PC-3 (cell line): ENCODE data around the gene COMT. TPM values are rescaled to one million over a fixed set of nuclear protein-coding genes. Genes with fewer than 3 reads are reported as not detected.

Source experiments
- ATAC-seq: fragments of 200-7000 bp; cut with Tn5 transposase; 2 replicates; pipeline ENCODE4 v1.9.1; 2020; ENCODE audit warnings: mild to moderate bottlenecking, moderate library complexity
- BruUV-seq: library from RNA; stranded (reverse); fragments of 400-500 nt; replicated peaks from 2 replicates; lab custom pipeline; 2021; lab: Mats Ljungman, UMichigan
- CTCF ChIA-PET: fragments of 300-600 bp; sonication (Branson Sonifier 250); formaldehyde crosslinking; loops from one replicate; lab custom pipeline; 2022; ENCODE audit warnings: antibody characterized with exemption; lab: Charles Lee
- POLR2A ChIA-PET: fragments of 300-600 bp; sonication (Branson Sonifier 250); formaldehyde crosslinking; loops from one replicate; lab custom pipeline; 2022; ENCODE audit warnings: antibody characterized with exemption; ENCODE audit not compliant: unreplicated experiment; lab: Charles Lee
- DNase-seq: peaks from one replicate; pipeline ENCODE4 v3.0.0-alpha.2; 2015
- H2AFZ ChIP-seq: fragments of 300-600 bp; sonication (generic); 2 replicates; pipeline ENCODE4 v1.6.0; 2016; ENCODE audit warnings: antibody characterized with exemption, low read length
- H3F3A ChIP-seq: fragments of 300-600 bp; sonication (generic); one replicate; pipeline ENCODE4 v1.6.0; 2017; ENCODE audit warnings: antibody characterized with exemption, low read length, control low read depth, mild to moderate bottlenecking; ENCODE audit not compliant: unreplicated experiment
- H3K27ac ChIP-seq: fragments of 300-600 bp; sonication (generic); 2 replicates; pipeline ENCODE4 v1.5.1; 2016; ENCODE audit warnings: mild to moderate bottlenecking, low read length
- H3K27me3 ChIP-seq: fragments of 300-600 bp; sonication (generic); 2 replicates; pipeline ENCODE4 v1.6.1; 2016; ENCODE audit warnings: low read length, mixed read lengths
- H3K36me3 ChIP-seq: fragments of 300-600 bp; sonication (generic); 2 replicates; pipeline ENCODE4 v1.6.1; 2016; ENCODE audit warnings: low read depth, mixed run types, low read length, mixed read lengths
- H3K4me1 ChIP-seq: fragments of 300-600 bp; sonication (generic); 2 replicates; pipeline ENCODE4 v1.5.1; 2016; ENCODE audit warnings: low read length; ENCODE audit not compliant: insufficient read depth
- H3K4me2 ChIP-seq: fragments of 300-600 bp; sonication (generic); 2 replicates; pipeline ENCODE4 v1.6.0; 2016; ENCODE audit warnings: low read length
- H3K4me3 ChIP-seq: fragments of 300-600 bp; sonication (generic); 2 replicates; pipeline ENCODE4 v1.5.1; 2016; ENCODE audit warnings: mild to moderate bottlenecking, low read length, mixed read lengths
- H3K79me2 ChIP-seq: fragments of 300-600 bp; sonication (generic); 2 replicates; pipeline ENCODE4 v1.6.1; 2017; ENCODE audit warnings: low read length, mixed read lengths
- H3K9ac ChIP-seq: fragments of 300-600 bp; sonication (generic); 2 replicates; pipeline ENCODE4 v1.6.0; 2016; ENCODE audit warnings: mild to moderate bottlenecking, low read length
- H3K9me2 ChIP-seq: fragments of 300-600 bp; sonication (generic); replicated peaks from 2 replicates; pipeline ENCODE4 v1.6.1; 2016; ENCODE audit warnings: mixed run types, low read length, mixed read lengths
- H3K9me3 ChIP-seq: fragments of 300-600 bp; sonication (generic); 2 replicates; pipeline ENCODE4 v1.6.1; 2016; ENCODE audit warnings: low read length, mixed read lengths
- H4K20me1 ChIP-seq: fragments of 300-600 bp; sonication (generic); 2 replicates; pipeline ENCODE4 v1.6.1; 2016; ENCODE audit warnings: low read length, mixed read lengths
- EZH2 ChIP-seq: fragments of 300-600 bp; sonication (generic); IDR thresholded peaks from one replicate; pipeline ENCODE4 v1.6.1; 2017; ENCODE audit warnings: antibody characterized with exemption, mild to moderate bottlenecking, low read length; ENCODE audit not compliant: unreplicated experiment
- EZH2phosphoT487 ChIP-seq: fragments of 300-600 bp; sonication (generic); IDR thresholded peaks from 2 replicates; pipeline ENCODE4 v1.6.1; 2018; ENCODE audit warnings: mild to moderate bottlenecking, antibody characterized with exemption, low read length, borderline replicate concordance
- intact Hi-C: fragments of 100-400 bp; cut with micrococcal nuclease; formaldehyde crosslinking; loops from 2 replicates; pipeline ENCODE4 v1.9.0; 2023
- total RNA-seq: library from RNA; depleted of rRNA; stranded (reverse); fragments of >200 nt; gene quantifications from 2 replicates; pipeline ENCODE4 v1.2.3, GENCODE V29; 2014
- TF ChIP-seq, protein P1 (sequence below): fragments of 300-600 bp; sonication (generic); conservative IDR thresholded peaks from 2 replicates; pipeline ENCODE4 v1.5.1; 2017; ENCODE audit warnings: antibody characterized with exemption, low read depth, mild to moderate bottlenecking, low read length

Gene COMT
- total RNA-seq, 1 experiment from 2014 or later: 204 TPM

DNA sequence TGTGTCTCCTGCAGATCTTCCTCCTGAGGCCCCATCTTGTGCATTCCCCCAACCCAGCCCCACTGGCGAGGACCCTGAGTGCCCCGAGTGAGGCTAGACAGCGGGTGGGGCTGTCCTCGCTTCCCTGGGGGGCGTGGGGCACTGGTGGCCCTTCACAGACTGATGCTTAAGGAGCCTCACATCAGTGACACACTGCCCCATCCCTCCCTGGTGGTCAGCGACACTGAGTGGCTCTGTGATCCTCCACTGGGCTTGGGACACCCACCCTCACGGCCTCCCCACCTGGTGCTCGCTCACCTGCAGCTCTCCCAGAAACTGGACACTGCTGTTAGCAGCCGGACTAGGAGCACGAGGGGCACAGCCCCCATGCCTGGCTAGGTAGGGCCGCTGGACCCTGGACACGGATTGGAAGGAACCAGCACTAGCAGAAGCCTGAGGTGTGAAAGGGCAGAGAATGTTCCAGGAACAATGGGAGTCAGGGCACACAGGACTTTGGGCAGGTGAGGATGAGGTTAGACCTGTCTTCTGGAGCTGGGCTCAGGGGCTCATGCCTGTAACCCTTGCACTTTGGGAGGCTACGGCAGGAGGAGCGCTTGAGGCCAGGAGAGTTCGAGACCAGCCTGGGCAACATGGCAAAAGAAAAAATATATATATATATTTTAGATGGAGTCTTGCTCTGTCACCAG, 23.3 kb downstream of the COMT start:
- Histone ChIP-seq H2AFZ (no peak overlapping the region), H3F3A (no peaks in the 10 kb centered on the region), H3K79me2 (peaks cover 10% of the 10 kb centered on the region), H3K27me3 (no peaks in the 10 kb centered on the region), H3K36me3 (no peaks in the 10 kb centered on the region; the same call in 1 of the 2 replicates), H3K9me3 (no peaks in the 10 kb centered on the region), H3K4me2 (no peak overlapping the region), H4K20me1 (no peaks in the 10 kb centered on the region), H3K4me3 (no peak overlapping the region), H3K27ac (no peak overlapping the region), H3K4me1 (peaks cover 21% of the 10 kb centered on the region), H3K9ac (no peak overlapping the region), H3K9me2 (no peaks in the 10 kb centered on the region)
- TF ChIP-seq EZH2 (no peak), EZH2phosphoT487 (no peak)
- TF ChIP-seq, protein P1, sequence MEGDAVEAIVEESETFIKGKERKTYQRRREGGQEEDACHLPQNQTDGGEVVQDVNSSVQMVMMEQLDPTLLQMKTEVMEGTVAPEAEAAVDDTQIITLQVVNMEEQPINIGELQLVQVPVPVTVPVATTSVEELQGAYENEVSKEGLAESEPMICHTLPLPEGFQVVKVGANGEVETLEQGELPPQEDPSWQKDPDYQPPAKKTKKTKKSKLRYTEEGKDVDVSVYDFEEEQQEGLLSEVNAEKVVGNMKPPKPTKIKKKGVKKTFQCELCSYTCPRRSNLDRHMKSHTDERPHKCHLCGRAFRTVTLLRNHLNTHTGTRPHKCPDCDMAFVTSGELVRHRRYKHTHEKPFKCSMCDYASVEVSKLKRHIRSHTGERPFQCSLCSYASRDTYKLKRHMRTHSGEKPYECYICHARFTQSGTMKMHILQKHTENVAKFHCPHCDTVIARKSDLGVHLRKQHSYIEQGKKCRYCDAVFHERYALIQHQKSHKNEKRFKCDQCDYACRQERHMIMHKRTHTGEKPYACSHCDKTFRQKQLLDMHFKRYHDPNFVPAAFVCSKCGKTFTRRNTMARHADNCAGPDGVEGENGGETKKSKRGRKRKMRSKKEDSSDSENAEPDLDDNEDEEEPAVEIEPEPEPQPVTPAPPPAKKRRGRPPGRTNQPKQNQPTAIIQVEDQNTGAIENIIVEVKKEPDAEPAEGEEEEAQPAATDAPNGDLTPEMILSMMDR: no peak
- CTCF ChIA-PET: interaction anchor here (0.7 kb wide), 1 partner anchor 220 kb away, joined by 3 read pairs; no protein-coding TSS in a partner anchor
- no peak for DNase-seq
- no TSS peak for BruUV-seq
- ATAC-seq: no peak
- intact Hi-C loops: no loop called here
- POLR2A ChIA-PET: no interaction called here

DNA sequence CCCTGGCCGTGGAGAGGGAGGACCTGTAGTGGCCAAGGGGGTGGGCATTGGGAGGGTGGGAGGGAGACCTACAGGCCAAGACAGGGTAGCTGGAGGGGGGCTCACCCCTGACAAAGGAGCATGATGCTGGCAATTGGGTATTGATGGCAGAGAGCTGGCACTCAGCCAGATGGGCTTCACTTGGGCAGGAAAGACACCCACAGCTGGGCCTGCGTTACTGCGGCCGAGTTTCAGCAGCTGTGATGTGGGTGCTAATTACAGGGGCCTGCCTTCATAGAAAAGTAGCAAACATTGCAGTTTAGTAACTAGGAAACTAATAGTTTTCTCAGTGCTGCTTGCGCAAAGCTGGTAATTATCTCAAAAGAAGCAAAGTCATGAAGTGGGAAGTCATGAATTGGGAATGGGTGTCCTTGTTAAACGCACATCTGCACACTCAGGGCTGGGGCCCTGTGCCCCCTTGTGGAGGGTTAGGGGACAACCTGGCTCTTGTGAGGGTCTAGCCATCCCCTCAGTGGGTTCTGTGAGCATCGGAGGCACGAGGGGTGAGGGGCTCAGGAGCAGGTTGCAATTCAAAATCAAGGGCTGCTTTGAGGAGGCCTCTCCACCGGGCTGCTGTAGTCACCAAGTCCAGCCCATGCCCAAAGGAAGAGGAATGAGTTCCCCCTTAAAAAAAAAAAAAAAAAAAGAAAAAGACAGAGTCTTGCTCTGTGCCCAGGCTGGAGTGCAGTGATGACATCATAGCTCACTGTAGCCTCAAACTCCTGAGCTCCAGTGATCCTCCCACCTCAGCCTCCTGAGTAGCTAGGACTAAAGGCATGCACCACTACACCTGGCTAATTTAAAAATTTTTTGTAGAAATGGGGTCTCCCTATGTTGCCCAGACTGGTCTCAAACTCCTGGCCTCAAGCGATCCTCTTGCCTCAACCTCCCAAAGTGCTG, 24.5 kb downstream of the COMT start:
- TF ChIP-seq EZH2phosphoT487: no peak
- TF ChIP-seq, protein P1: peak; percentile 37; the same call in 1 of the 2 replicates

More for the DNA sequence above, 24.5 kb downstream of the COMT start:
- H3F3A ChIP-seq: no peaks in the 10 kb centered on the region
- POLR2A ChIA-PET: no interaction called here
- H3K79me2 ChIP-seq: peaks cover 10% of the 10 kb centered on the region
- H2AFZ ChIP-seq: no peak overlapping the region
- H3K27me3 ChIP-seq: no peaks in the 10 kb centered on the region
- peaks cover 21% of the 10 kb centered on the region for H3K4me1 ChIP-seq
- H3K4me3 ChIP-seq: no peak overlapping the region
- CTCF ChIA-PET: interaction anchor here (0.7 kb wide), 1 partner anchor 221 kb away, joined by 3 read pairs; no protein-coding TSS in a partner anchor
- no peaks in the 10 kb centered on the region for H3K9me3 ChIP-seq
- no peak overlapping the region for H3K27ac ChIP-seq
- DNase-seq: no peak
- BruUV-seq: no TSS peak
- no peak overlapping the region for H3K4me2 ChIP-seq
- H3K36me3 ChIP-seq: no peaks in the 10 kb centered on the region; the same call in 1 of the 2 replicates
- no peak overlapping the region for H3K9ac ChIP-seq
- no peaks in the 10 kb centered on the region for H4K20me1 ChIP-seq
- intact Hi-C loops: no loop called here
- H3K9me2 ChIP-seq: no peaks in the 10 kb centered on the region
- ATAC-seq: no peak
